Effector CD8-positive, alpha-beta T cell (primary cell): ENCODE results near the gene HID1.
"Not testable (repeated sequence)": the region's sequence is repeated elsewhere in the genome, so short reads cannot be mapped to it uniquely, and the experiment has no call there.

ENCODE experiments used
- DNase-seq: peaks from one replicate; lab custom pipeline; 2025; lab: John Stamatoyannopoulos, UW

The HID1 gene

DNA sequence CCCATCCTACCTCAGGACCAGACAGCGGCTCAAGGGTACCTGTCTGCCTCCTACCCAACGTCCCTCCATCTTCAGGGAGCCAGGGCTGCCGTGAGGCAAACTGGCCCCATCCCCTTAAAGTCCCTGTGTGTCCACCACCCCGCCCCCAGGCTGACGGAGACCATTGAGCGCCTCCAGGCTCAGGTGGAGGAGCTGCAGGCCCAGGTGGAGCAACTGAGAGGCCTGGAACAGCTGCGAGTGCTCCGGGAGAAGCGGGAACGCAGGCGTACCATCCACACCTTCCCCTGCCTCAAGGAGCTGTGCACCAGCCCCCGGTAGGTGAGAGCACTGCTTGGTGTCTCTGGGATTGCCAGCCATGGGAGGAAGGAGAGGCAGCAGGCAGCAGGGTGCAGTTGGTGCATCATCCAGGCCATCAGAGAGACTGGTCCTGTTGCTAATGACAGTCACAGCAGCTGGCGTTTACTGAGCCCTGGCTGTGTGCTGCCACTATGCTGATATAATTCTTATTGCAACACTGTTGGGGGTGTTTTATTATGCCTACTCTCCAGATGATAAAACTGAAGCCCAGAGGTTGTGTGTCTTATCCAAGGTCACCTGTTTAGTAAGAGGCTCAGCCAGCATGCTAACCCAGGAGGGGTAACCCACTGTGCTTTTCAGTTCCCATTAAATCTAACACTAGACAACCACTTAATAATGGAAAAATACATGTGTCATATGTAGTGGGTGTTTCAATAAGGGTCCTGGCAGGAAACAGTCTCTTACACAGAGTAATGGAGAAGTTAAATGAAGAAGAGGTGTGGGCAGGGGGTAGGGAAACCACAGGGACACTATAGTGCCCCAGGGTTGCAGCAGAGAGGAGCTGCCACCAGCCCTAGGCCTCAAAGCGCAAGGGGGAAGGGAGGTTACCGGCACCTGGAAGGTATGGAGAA is 29.6 kb upstream of the HID1 start:
- DNase-seq = no peak

DNA sequence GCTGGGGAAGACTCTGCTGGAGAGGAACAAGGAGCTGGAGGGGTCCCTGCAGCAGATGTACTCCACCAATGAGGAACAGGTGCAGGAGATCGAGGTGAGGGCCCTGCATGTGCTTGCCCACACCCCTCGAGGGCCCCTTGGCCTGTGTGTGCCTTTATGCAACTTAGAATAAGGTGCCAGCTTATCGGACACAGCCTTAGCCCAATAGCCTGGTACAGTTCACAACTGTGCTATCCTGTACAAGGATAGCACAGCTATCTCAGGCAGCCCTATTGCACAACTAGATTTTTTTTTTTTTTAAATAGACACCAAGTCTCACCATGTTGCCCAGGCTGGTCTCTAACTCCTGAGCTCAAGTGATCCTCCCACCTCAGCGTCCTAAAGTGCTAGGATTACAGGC is 27.0 kb upstream of the HID1 start:
- DNase-seq = no peak

DNA sequence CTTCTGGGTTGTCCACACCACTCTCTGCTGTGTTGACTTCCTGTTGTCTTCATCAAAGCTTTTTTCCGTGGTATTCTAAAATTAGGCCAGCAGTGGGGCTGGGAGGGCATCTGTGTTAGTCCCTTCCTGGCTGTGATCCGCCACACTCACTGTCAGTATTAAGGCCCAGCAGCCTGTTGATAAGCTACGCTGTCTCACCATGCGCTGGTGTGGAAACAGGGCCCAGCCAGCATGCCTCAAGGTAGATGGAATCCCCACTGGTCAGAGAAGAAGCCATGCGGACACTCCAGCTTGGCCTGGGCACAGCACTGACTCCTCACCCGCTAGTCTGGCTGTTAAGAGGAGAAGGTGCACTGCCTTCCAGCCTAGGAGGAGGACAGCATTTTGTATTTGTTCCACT is 26.2 kb upstream of the HID1 start:
- DNase-seq = no peak

DNA sequence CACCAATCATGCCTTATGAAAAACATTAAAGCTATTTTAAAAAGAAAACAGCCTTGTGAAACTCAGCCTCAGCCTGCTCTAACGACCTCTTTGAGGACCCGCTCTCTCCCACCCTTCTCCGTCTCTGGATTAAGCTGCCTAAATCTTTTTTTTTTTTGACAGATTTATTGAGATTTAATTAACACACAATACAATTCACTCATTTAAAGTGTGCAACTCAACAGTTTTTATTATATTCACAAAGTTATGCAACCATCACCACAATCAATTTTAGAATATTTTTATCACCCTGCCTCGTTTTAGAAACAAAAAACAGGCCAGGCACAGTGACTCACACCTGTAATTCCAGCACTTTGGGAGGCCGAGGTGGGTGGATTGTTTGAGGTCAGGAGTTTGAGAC is 23.3 kb upstream of the HID1 start:
- DNase-seq = no peak

DNA sequence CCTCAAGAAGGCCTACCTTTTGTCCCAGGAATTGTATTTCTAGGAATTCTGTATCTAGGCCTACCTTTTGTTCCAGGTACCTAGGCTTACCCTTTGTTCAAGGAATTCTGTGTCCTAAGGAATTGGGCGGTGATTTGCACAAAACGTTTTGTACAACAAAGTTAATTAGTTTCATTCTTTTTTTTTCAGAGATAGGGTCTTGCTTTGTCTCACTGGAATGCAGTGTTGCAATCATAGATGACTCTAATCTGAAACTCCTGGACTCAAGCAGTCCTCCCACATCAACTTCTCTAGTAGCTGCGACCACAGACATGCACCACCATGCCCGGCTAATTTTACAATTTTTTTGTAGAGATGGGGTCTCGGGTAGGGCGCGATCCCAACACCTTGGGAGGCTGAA is 21.9 kb upstream of the HID1 start:
- DNase-seq = no peak

DNA sequence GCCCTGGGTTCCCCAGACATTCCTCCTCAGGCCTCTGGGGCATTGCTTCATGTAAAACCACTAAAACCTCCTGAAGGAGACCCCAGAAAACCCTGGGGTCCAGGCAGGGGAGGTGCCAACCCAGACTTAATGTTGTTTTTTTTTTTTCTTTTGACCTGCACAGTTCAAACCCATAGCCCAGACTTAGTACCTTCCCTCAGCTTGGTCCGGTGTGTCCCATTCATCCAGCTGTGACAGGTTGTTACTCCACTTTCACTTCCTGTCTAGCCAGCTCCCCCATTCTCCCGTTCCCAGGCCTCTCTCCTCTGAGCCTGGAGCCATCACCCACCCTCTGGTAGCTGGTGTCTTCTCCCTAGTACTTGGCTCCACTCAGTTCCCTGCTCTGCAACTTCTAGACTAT is 19.7 kb upstream of the HID1 start:
- no peak for DNase-seq

DNA sequence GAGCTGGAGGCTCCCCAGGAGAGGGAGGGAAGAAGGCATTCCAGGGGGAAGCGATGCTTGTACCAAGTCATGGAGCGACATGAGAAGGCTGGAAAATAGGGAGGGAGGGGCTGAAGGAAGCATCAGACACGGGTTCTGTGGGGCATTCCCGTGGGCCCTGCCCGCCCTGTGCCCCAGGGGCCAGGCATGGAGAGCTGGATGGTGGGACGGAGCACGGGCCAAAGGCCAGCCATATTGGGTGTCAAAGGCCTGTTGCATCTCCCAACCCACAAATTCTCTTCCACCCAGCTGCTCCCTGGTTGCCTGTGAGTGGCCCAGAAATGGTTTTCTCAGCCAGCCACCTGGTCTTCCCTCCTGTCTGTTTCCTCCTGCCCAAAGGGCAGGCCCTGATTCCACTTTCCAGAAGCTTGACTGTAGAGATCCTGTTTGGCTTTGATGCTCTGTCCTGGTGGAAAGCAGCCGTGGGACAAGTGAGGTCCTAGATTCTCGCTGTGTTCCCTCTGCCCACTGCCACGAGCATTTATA is 18.1 kb upstream of the HID1 start:
- DNase-seq = no peak

DNA sequence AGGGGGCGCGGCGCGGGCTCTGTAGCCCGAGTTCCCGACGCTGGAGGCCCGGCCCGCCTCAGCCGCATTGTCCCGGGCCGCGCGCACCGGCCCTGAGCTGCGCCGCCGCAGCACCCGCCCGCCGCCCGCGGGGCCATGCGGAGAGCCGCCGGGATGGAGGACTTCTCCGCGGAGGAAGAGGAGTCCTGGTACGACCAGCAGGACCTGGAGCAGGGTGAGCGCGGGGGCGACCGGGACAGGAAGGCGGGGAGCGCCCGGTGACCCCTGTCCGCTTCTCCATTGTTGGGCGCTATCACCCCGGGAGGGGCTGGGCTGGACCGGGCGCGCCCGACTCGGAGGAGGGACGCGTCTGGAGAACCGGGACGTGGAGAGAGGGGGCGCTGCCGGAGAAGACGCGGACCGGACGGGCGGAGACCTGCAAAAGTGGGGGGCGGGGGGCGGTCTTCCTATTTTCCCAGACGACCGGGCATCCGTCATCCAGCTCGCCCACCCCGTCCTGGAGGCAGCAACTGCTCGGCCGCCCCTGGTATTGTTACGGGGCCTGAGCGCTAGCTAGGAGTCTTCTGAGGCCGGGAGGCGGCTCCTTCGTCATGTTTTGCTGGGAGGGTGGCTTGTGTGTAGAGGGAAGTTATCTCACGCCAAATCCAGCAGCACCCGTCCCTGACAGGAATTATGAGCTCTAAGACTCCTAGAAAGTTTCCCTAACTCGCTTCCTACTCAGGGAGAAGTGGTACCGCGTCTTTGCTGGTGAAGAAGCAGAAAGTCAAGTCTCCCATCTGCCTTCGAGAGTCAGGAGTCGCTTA is 15.6 kb upstream of the HID1 start:
- DNase-seq = no peak

DNA sequence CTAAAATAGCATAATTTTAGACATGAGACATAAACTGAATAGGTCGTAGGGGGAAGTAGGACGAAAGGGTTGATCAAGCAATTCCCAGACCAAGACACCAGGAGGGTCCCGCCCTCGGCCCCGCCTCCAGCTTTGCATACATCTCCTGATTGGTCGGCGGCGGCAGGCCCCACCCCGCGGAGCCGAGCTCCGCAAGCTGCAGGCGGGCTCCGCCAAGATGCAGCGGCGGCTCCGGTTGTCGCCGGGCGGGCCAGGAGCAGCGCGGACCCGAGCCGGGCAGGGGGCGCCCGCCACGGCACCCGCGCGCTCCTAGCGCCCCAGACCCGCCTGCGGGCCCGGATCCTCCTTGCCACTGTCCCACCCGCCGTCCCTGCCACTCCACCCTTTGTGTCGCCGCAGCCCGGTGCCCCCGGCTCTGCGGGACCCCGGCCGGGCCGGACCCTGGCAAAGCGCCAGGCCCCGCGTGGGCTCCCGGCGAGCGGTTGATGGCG is 14.9 kb upstream of the HID1 start, which contains the start of gene CDR2L:
TSS of gene CDR2L (plus strand) at position 215 of the 491 bp plus-strand sequence. CDS start 412 bp downstream, outside the sequence.
- DNase-seq = peak; percentile 90

DNA sequence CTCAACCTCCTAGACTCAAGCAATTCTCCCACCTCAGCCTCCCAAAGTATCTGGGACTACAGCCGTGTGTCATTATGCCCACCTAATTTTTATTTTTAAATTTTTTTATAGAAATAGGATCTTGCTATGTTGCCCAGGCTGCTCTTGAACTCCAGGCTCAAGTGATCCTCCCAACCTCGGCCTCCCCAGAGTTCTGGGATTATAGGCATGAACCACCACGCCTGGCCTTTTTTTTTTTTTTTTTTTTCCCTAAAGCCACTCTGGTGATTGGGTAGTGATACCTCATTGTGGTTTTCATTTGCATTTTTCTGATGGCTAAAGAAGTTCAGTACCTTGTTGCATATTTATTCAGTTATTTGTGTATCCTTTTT is 13.6 kb upstream of the HID1 start:
- DNase-seq = no peak

DNA sequence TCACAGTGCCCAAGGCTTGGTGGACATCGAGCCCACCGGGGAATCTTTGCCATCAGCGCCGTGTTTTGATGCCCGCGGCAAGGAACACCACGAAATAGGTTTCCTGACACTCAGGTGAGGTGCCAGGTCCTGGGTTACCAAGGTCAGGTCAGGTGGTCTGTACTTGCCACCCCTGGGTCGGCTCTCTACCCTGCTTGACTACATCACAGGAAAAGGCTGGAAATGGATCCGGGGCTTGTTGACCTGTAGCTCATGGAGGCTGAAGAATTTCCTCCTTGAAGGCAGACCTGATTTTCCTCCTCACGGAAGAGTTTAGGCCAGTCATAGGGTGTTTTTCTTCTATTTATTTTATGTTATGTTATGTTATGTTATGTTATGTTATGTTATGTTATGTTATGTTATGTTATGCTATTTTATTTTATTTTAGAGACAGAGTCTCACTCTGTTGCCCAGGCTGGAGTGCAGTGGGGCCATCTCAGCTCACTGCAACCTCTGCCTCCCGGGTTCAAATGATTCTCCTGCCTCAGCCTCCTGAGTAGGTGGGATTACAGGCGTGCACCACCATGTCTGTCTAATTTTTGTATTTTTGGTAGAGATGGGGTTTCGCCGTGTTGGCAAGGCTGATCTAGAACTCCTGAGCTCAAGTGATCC is 10.2 kb upstream of the HID1 start:
- DNase-seq = not testable (repeated sequence)

DNA sequence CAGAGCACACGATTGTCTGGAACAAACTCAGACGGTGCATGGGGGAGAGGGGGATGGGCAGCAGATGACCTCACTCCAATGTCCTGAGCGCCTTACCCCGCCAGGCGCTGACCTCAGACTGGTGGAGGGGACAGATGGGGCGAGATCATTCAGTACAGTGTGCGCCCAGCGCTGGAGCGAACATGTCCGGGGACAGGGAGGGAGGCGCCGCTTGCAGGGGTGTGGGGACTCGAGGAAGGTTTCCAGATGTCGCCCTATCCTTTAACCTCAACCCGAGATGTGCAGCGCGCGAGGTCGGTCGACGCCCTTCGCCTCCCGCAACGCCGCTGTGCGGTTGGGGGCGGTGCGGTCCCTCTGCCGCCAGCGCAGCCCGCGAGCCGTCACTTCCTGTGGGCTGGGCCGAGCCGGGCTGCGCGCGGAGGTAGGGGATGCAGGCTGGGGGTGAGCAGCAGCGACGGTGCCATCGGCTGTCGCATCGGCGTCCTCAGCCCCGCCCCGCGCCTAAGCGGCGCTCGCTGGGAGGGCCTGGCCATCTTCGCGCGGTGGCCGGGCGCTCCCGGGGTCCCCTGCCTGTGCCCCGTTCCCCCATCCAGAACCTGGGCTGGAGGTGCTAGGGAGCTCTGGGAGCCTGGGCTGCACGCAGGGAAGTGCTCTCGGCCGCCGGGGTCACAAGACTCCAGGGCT is 9.6 kb upstream of the HID1 start:
- peak; percentile 67 for DNase-seq

DNA sequence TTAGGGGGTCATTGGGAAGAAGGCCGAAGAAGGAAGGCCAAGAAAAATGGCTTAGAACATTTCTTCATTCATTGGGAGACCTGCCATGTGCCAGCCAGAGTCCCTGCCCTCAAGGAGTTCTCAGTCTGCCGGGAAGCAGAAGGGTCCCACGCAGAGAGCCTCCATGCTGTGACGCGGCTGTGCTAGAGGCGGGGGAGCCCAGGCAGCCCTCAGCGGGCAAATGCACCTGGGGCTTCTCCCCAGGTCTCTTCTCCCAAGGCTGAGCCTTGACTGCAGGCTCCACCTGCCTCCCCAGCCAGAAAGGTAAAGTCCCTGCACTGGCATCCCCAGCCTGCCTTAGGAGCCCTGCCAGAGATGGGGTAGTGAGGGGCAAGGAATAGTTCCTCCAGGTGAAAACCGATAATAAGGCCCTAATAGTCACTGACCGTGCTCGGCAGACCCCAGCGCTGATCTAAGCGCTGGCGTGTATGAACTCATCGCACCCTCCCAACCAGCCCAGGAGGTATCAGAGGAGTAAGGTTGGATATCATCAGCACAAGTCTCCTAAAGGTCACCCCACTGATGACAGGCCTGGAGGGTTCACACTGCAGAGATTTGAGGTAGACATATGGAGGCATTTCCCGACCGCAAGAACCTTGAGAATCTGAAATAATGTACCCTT is 8.9 kb upstream of the HID1 start:
- no peak for DNase-seq

DNA sequence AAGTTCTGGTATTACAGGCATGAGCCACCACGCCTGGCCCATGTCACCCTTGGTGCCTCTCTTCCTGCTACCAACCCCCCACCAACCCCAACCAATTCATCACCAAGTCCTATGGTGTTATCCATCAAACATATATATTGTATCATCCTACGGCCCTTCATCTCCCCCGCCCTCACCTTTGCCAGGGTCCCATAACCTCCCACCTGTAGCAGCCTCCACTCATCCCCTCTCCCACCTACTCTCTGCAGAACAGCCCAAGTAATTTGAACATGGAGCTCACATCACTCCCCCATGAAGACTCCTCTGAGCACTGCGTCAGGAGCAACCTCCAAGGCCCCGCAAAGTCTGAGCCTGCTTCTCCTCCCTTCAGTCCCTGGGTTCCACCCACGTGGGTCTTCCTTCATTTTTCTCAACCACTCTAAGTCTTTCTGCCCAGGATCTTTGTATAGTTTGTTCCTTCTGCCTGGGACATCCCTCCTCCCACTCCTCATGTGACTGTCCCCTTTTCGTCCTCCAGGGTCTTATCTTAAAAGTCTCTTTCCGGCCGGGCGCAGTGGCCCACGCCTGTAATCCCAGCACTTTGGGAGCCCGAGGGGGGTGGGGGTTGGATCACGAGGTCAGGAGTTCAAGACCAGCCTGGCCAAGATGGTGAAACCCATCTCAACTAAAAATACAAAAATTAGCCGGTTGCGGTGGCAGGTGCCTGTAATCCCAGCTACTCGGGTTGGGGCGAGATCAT is 7.0 kb upstream of the HID1 start:
- DNase-seq = no peak

DNA sequence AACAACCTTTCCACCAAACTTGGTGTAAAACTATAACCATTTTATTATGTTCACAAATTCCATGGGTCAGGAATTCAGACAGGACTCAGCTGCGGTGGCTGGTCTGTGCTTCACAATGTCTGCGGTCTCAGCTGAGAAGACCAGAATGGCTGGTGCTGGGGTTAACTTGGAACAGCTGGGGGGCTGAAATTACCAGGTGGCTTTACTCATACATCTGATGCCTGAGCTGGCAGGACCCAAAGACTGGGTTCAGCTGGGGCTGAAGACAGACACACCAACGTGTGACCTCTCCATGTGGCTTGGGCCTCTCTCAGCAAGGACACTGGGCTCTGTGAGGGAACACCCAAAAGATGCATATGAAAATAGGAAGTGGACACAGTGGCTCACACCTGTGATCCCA is 5.7 kb upstream of the HID1 start:
- DNase-seq = no peak

DNA sequence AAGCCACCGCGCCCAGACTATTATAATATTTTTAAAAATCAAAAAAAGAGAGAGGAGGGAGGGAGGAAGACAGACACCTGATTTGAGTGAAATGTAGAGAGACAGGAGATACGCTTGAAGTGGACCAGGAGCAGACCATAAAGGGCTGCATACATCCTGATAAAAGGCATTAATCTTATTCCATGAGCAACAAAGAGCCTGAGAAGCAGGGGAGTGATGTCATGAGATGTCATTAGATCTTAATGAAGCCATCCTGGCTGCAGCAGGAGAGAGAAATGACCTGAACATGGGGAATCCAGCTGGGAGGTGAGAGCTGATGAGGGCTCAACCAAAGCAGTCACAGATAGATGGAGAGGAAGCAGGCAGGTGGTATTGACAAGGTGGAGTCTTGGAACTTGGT is 5.2 kb upstream of the HID1 start:
- DNase-seq = no peak

DNA sequence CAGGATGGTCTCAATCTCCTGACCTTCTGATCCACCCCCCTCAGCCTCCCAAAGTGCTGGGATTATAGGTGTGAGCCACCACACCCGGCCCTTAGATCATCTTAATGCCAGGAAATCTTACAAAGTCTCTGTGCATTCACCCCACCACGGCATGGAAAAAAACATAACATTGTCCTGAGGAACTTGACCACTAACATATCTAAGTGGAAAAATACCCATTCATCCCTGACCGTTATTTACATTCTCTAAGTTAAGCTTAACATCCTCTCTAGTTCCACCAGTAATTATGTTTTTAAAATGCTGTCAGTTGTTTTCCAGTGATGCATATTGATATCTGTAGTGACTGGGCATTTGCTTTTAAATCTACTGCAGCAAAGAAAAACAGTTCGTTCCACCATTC is 3.4 kb upstream of the HID1 start:
- DNase-seq = no peak

DNA sequence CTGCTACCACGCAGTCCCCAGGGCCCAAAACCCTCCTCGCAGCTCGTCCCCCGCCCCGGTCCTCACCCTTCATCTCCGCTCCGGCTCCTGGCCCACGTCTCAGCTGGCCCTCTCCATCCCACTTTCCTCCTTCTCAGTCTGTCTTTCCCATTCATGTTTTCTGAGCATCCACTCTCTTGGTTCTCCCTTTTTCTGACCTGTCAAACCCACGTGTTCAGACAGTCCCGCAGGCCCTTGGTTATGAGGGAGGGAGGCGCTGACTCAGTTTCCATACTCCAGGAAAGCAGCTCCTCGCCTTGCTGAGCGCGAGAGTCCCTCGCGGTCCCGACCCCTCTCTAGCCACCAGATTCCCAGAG is 392 bp upstream of the HID1 start:
- no peak for DNase-seq

DNA sequence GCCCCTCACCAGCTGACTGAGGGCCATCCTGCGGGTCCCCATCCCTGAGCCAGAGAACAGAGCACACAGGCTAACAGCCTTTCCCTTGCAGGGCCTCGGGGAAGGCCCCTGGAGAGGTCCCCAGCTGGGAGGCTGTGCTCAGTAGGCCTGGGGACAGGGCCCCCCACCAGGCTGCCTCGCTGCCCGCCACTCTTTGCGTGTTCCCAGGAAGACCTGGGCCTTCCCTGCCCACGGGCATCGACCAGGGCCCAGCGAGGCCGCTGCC is 785 bp downstream of the HID1 start:
- no peak for DNase-seq

DNA sequence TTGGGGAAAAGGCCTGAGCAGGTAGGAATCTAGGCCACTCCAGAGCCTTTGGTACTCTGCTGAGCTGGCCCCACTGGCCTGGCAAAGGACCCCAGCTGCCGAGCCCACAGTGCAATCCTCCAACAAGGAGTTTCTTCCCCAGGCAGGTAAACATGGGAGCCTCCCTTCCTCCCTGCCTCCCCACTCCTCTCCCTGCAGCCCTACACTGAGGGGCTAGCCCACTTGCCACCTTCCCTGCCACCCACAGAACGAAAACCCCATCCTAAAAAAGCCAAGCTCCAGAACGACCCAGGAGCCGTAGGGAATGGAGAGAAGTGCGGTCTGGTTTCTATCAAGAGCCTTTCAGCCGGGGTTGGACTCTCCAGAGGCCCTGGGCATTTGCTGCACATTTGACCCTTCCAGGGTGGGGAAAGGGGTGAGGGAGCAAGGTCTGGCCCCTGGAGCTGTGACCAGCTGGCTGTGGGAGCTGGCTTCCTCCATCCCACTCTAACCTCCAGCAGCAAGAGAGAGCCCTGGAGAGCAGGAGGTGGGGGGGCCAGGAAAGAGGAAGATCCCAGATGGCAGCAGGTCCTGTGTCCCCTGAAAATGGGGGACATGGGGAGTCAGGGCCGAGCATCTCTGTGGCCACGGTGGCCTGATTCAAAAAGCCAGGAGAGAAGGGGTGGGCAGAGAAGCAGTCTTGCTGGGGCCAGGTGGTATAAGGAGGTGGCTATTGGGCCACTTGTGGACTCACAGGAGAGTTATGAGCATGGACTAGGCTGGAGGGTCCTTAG is 1.3 kb downstream of the HID1 start:
- no peak for DNase-seq
